ENCODE measurements around the gene RGPD8. TPM values are rescaled to one million over a fixed set of nuclear protein-coding genes. Genes with fewer than 3 reads are reported as not detected.

The RGPD8 gene
- total and polyA plus RNA-seq, 2 of the 8 experiments (the other 6 are each of a cell fraction or from before 2014, with no cell fraction given), result 0.51 to 8.2 TPM

DNA sequence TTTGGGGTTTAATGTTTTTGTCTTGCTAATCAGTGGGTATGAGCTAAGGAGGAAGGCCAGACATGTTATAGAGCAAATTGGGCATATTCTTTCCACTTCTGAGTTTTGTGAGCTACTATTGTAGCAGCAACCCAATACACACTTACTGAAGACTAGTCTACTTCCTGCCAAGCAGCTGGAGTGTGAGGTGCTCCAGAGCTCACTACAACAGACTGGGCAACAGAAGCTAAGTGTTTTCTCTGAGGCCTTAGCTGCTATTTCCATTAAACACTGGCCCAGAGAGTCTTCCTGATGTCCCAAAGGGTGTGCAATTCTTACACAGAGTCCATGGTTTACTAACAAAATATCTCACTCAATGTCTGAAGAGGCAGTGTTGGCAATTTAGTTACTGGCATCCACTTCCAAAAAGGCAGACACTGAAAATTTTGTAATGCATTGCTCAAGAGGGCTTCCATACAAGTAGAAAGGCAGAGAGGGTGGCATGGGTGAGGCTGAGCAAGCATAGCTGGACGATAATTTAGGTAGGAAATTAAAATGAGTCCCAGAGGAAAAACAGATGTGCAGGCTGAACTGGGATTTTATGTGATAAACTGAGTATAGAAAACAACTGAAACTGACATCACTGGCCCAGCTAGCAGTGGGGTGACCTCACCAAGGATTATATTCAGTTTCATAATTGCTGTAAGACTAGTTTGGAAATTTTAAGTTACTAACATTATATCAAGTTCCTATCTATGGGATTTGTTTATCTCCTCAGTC lies 89.4 kb downstream of the RGPD8 start:
- Histone ChIP-seq H4K91ac (replicated peaks; ENCODE audit: insufficient read length, low read length) (no peak overlapping the region), H3K79me1 (ENCODE audit: low read depth, low read length) (no peaks in the 10 kb centered on the region), H3K4me1 (replicated peaks in 1 of 4; ENCODE audit: control insufficient read depth in 3 of 4, insufficient read depth in 4 of 4, low read length in 3 of 4) (no peaks in the 10 kb centered on the region), H4K5ac (ENCODE audit: insufficient read length, low read depth, low read length) (no peak overlapping the region), H2AFZ (ENCODE audit: low read length) (no peak overlapping the region), H3K18ac (ENCODE audit: extremely low read depth, low read length) (no peak overlapping the region), H2BK120ac (replicated peaks; ENCODE audit: low read depth, low read length) (no peak overlapping the region), H3K4me3 (ENCODE audit: extremely low read depth in 1 of 4, insufficient read depth in 2 of 4, low read depth in 3 of 4, low read length in 4 of 4) (no peak overlapping the region), H3K56ac (replicated peaks; ENCODE audit: insufficient read length, low read depth, low read length) (no peak overlapping the region), H2BK12ac (ENCODE audit: low read depth, low read length) (no peak overlapping the region), H3K14ac (ENCODE audit: insufficient read length) (no peak overlapping the region), H3K27me3 (replicated peaks in 1 of 4; ENCODE audit: control insufficient read depth in 3 of 4, extremely low read depth in 1 of 4, insufficient read depth in 3 of 4, low read length in 3 of 4) (no peaks in the 10 kb centered on the region), H3K4me2 (ENCODE audit: insufficient read depth in 1 of 2, low read depth in 2 of 2, low read length in 2 of 2) (no peak overlapping the region), H3K9ac (replicated peaks in 1 of 4; ENCODE audit: extremely low read depth in 1 of 4, low read depth in 3 of 4, low read length in 3 of 4) (no peak overlapping the region), H2AK5ac (ENCODE audit: low read depth, low read length) (no peak overlapping the region), H3K9me3 (ENCODE audit: insufficient read depth in 2 of 2, low read depth in 1 of 2, low read length in 1 of 2) (no peaks in the 10 kb centered on the region), H3K23ac (ENCODE audit: insufficient read length) (no peak overlapping the region), H2BK20ac (ENCODE audit: low read length) (no peak overlapping the region), H2BK15ac (ENCODE audit: low read length) (no peak overlapping the region), H4K8ac (ENCODE audit: extremely low read depth, insufficient read depth, low read length) (no peak overlapping the region), H3K23me2 (ENCODE audit: low read depth, low read length) (peaks cover 10% of the 10 kb centered on the region; the same call in 1 of the 2 replicates), H3K79me2 (ENCODE audit: control insufficient read depth in 1 of 2, insufficient read depth in 2 of 2, low read length in 2 of 2) (no peaks in the 10 kb centered on the region), H2BK5ac (ENCODE audit: low read depth, low read length) (no peak overlapping the region), H3K4ac (replicated peaks; ENCODE audit: insufficient read length, low read depth, low read length) (no peak overlapping the region), H4K20me1 (replicated peaks in 1 of 2; ENCODE audit: control insufficient read depth in 1 of 2, insufficient read depth in 2 of 2, low read length in 2 of 2) (peaks cover 0 to 4% of the 10 kb centered on the region in 2 experiments), H3K36me3 (ENCODE audit: control insufficient read depth in 2 of 4, insufficient read depth in 4 of 4, low read length in 3 of 4) (no peaks in the 10 kb centered on the region), H3K27ac (ENCODE audit: low read depth, low read length) (no peak overlapping the region)
- FAIRE-seq (no peak), DNase-seq (ENCODE audit: low read depth in 1 of 2, low spot score in 2 of 2) (no peak)
- 80% methylated on average over 1 of the region's 1 CpG; no CpG with 5 or more reads in 1 of the 2 experiments for WGBS, 2 experiments (ENCODE audit: extremely low coverage in 1 of 2, insufficient coverage in 1 of 2, insufficient read length in 1 of 2, insufficient replicate concordance in 2 of 2, low coverage in 1 of 2, low lambda C conversion rate in 2 of 2, missing lambda C conversion rate in 1 of 2)
- ChIA-PET POLR2A (ENCODE audit: partially characterized antibody) (no interaction called here), CTCF (ENCODE audit: partially characterized antibody) (interaction anchor here (1.1 kb wide), 1 partner anchor 123 kb away, joined by 3 read pairs; no protein-coding TSS in a partner anchor)
- no peak for TF ChIP-seq CHD2 (IDR thresholded peaks at IDR 0.05; ENCODE audit: low read length)
- TF ChIP-seq GABPA (IDR thresholded peaks at IDR 0.05; ENCODE audit: borderline replicate concordance, insufficient read depth, low read length), result no peak
- TF ChIP-seq KDM4A (IDR thresholded peaks at IDR 0.05; ENCODE audit: low read depth, low read length, severe bottlenecking), result no peak
- TF ChIP-seq SAP30 (IDR thresholded peaks at IDR 0.05; ENCODE audit: insufficient read depth, insufficient replicate concordance, low read length), result no peak
- no peak for TF ChIP-seq PHF8 (conservative IDR thresholded peaks at IDR 0.05; ENCODE audit: low read depth, low read length)
- no peak for TF ChIP-seq POLR2A (IDR thresholded peaks at IDR 0.05; ENCODE audit: control extremely low read depth in 1 of 2, low read depth in 2 of 2, low read length in 2 of 2)
- TF ChIP-seq FOSL1 (IDR thresholded peaks at IDR 0.05; ENCODE audit: insufficient read depth, low read depth, low read length), result no peak
- TF ChIP-seq SIX5 (IDR thresholded peaks at IDR 0.05; ENCODE audit: low read depth, low read length), result no peak
- TF ChIP-seq RXRA (IDR thresholded peaks at IDR 0.05; ENCODE audit: insufficient read depth, low read depth, low read length), result no peak

All from H1 (cell line).